ENCODE data around the gene ZNF576. TPM values are rescaled to one million over a fixed set of nuclear protein-coding genes. Genes with fewer than 3 reads are reported as not detected.

ZNF576 gene
- polyA plus RNA-seq, 1 donor from 2014 or later = 11.9 TPM

DNA sequence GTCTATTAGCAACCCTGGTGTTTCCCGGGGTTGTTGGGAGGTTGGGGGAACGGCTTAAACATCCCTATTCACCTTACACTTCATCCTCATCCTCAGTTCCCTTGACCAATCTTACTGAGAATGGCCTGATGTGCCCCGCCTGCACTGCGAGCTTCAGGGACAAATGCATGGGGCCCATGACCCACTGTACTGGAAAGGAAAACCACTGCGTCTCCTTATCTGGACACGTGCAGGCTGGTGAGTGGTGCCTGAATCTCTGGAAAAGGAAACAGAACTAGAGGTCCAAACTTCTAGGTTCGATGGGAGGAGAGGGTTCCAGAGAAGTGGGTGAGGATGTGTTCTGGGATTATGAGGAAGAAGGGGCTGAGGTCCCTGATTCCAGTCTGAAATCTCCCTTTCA is 14.9 kb upstream of the ZNF576 start:
- no peak overlapping the region for H3K4me3 ChIP-seq (ENCODE audit: low read length)
- H3K9me3 ChIP-seq (ENCODE audit: low read length) = no peaks in the 10 kb centered on the region
- H3K4me2 ChIP-seq (ENCODE audit: low read length) = no peak overlapping the region

GRCh38 chr19:43582495-43582894 is 13.9 kb upstream of the ZNF576 start:
- no peaks in the 10 kb centered on the region for H3K9me2 ChIP-seq (ENCODE audit: insufficient read depth, low read length)
- H3K9me3 ChIP-seq (ENCODE audit: low read length) = no peaks in the 10 kb centered on the region
- H3K27me3 ChIP-seq (ENCODE audit: insufficient read depth, low read depth, low read length) = no peaks in the 10 kb centered on the region
- H3K79me2 ChIP-seq (replicated peaks; ENCODE audit: insufficient read depth, low read length) = no peaks in the 10 kb centered on the region
- no peak for TF ChIP-seq EZH2 (IDR thresholded peaks at IDR 0.05; ENCODE audit: borderline replicate concordance, insufficient read depth, low read length, poor library complexity, severe bottlenecking)
- no peak for TF ChIP-seq RAD21 (conservative IDR thresholded peaks at IDR 0.05)
- no peak for TF ChIP-seq REST (IDR thresholded peaks at IDR 0.05; ENCODE audit: borderline replicate concordance)
- no peak for TF ChIP-seq SMC3 (conservative IDR thresholded peaks at IDR 0.05; ENCODE audit: poor library complexity)
- H2AFZ ChIP-seq (ENCODE audit: low read depth, low read length) = no peak overlapping the region
- no peaks in the 10 kb centered on the region for H3F3A ChIP-seq (ENCODE audit: insufficient read depth, low read length, poor library complexity, severe bottlenecking)
- no peak overlapping the region for H3K27ac ChIP-seq (ENCODE audit: low read length)
- no peaks in the 10 kb centered on the region for H4K20me1 ChIP-seq (ENCODE audit: insufficient read depth)
- H3K4me2 ChIP-seq (ENCODE audit: low read length) = no peak overlapping the region
- H3K36me3 ChIP-seq (ENCODE audit: insufficient read depth, low read length) = peaks cover 7% of the 10 kb centered on the region
- H3K4me3 ChIP-seq (ENCODE audit: low read length) = no peak overlapping the region
- H3K9ac ChIP-seq (ENCODE audit: low read length) = no peak overlapping the region

More for the DNA sequence above, 14.9 kb upstream of the ZNF576 start:
- Histone ChIP-seq H3K27me3 (ENCODE audit: insufficient read depth, low read depth, low read length) (no peaks in the 10 kb centered on the region), H3K9me2 (ENCODE audit: insufficient read depth, low read length) (no peaks in the 10 kb centered on the region), H4K20me1 (ENCODE audit: insufficient read depth) (no peaks in the 10 kb centered on the region), H2AFZ (ENCODE audit: low read depth, low read length) (no peak overlapping the region), H3K79me2 (replicated peaks; ENCODE audit: insufficient read depth, low read length) (no peaks in the 10 kb centered on the region), H3K36me3 (ENCODE audit: insufficient read depth, low read length) (peaks cover 2% of the 10 kb centered on the region), H3K27ac (ENCODE audit: low read length) (no peak overlapping the region), H3K9ac (ENCODE audit: low read length) (no peak overlapping the region), H3F3A (ENCODE audit: insufficient read depth, low read length, poor library complexity, severe bottlenecking) (no peaks in the 10 kb centered on the region)
- TF ChIP-seq EP300 (conservative IDR thresholded peaks at IDR 0.05; ENCODE audit: poor library complexity, severe bottlenecking) (no peak), REST (IDR thresholded peaks at IDR 0.05; ENCODE audit: borderline replicate concordance) (no peak), RAD21 (conservative IDR thresholded peaks at IDR 0.05) (no peak)

DNA sequence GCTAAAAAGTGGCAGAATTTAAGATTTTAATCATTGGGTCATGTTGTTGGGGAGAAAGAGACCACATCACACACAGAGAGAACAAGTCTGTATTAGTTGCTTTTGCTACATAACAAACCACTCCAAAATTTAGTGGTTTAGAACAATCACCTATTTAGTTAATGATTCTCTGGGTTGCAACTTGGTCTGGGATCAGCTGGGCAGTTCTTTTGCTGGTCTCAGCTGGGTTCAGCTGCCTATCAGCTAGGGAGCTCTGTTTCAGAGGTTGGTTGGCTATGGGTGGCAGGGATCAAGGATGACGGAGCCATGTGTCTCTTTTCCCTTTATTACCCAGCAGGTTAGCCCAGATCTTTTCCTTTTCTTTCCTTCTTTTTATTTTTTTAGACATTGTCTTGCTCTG is 11.9 kb upstream of the ZNF576 start:
- Histone ChIP-seq H3K36me3 (ENCODE audit: insufficient read depth, low read length) (peaks cover 7% of the 10 kb centered on the region), H3K9me3 (ENCODE audit: low read length) (no peaks in the 10 kb centered on the region), H3K79me2 (replicated peaks; ENCODE audit: insufficient read depth, low read length) (no peaks in the 10 kb centered on the region), H3K4me2 (ENCODE audit: low read length) (no peak overlapping the region), H3F3A (ENCODE audit: insufficient read depth, low read length, poor library complexity, severe bottlenecking) (no peaks in the 10 kb centered on the region), H3K4me3 (ENCODE audit: low read length) (no peak overlapping the region), H3K27me3 (ENCODE audit: insufficient read depth, low read depth, low read length) (no peaks in the 10 kb centered on the region), H3K9me2 (ENCODE audit: insufficient read depth, low read length) (no peaks in the 10 kb centered on the region), H3K9ac (ENCODE audit: low read length) (no peak overlapping the region), H3K27ac (ENCODE audit: low read length) (no peak overlapping the region), H2AFZ (ENCODE audit: low read depth, low read length) (no peak overlapping the region), H4K20me1 (ENCODE audit: insufficient read depth) (no peaks in the 10 kb centered on the region)
- TF ChIP-seq EP300 (conservative IDR thresholded peaks at IDR 0.05; ENCODE audit: poor library complexity, severe bottlenecking) = no peak
- TF ChIP-seq MXI1 (conservative IDR thresholded peaks at IDR 0.05; ENCODE audit: poor library complexity, severe bottlenecking) = no peak
- no peak for TF ChIP-seq TAF1 (IDR thresholded peaks at IDR 0.05; ENCODE audit: low read depth)
- no peak for TF ChIP-seq SMC3 (conservative IDR thresholded peaks at IDR 0.05; ENCODE audit: poor library complexity)
- TF ChIP-seq EZH2 (IDR thresholded peaks at IDR 0.05; ENCODE audit: borderline replicate concordance, insufficient read depth, low read length, poor library complexity, severe bottlenecking) = no peak
- TF ChIP-seq REST (IDR thresholded peaks at IDR 0.05; ENCODE audit: borderline replicate concordance) = no peak
